BJ (cell line): ENCODE results near the gene RPL9. TPM values are rescaled to one million over a fixed set of nuclear protein-coding genes. Genes with fewer than 3 reads are reported as not detected.

Experiments
- CTCF ChIA-PET: fragments of 350-600 bp; formaldehyde crosslinking; extraction: SDS; loops from one replicate; lab custom pipeline; 2021; ENCODE audit warnings: antibody characterized with exemption, inconsistent platforms; lab: Yijun Ruan, JAX
- POLR2A ChIA-PET: fragments of 300-600 bp; sonication (Branson Sonifier 250); formaldehyde crosslinking; extraction: SDS; loops from one replicate; lab custom pipeline; 2021; ENCODE audit warnings: antibody characterized with exemption; lab: Charles Lee
- DNase-seq: peaks from one replicate; pipeline ENCODE4 v3.0.0-alpha.2; 2011; ENCODE audit warnings: low read depth
- H3K27me3 ChIP-seq: 2 replicates; pipeline ENCODE4 v1.6.0; 2011; ENCODE audit warnings: low read length; ENCODE audit not compliant: control insufficient read depth, insufficient read depth
- H3K36me3 ChIP-seq: 2 replicates; pipeline ENCODE4 v1.5.1; 2011; ENCODE audit warnings: low read length; ENCODE audit not compliant: control insufficient read depth, insufficient read depth
- H3K4me3 ChIP-seq: 2 replicates; pipeline ENCODE4 v1.5.1; 2011; ENCODE audit warnings: low read depth, mild to moderate bottlenecking, control low read depth, low read length
- polyA plus RNA-seq: library from polyadenylated mRNA; depleted of rRNA; stranded (reverse); fragments of >200 nt; gene quantifications from 2 replicates; pipeline ENCODE4 v1.2.3, GENCODE V29; 2011
- TF ChIP-seq, protein P1 (sequence below): IDR thresholded peaks from 2 replicates; pipeline ENCODE4 v1.5.1; 2011; ENCODE audit warnings: low read depth, mild to moderate bottlenecking, control low read depth, inconsistent platforms, low read length, moderate library complexity; ENCODE audit not compliant: insufficient read depth

Gene RPL9
- polyA plus RNA-seq, 1 experiment, result 458 TPM

- TF ChIP-seq, protein P1, sequence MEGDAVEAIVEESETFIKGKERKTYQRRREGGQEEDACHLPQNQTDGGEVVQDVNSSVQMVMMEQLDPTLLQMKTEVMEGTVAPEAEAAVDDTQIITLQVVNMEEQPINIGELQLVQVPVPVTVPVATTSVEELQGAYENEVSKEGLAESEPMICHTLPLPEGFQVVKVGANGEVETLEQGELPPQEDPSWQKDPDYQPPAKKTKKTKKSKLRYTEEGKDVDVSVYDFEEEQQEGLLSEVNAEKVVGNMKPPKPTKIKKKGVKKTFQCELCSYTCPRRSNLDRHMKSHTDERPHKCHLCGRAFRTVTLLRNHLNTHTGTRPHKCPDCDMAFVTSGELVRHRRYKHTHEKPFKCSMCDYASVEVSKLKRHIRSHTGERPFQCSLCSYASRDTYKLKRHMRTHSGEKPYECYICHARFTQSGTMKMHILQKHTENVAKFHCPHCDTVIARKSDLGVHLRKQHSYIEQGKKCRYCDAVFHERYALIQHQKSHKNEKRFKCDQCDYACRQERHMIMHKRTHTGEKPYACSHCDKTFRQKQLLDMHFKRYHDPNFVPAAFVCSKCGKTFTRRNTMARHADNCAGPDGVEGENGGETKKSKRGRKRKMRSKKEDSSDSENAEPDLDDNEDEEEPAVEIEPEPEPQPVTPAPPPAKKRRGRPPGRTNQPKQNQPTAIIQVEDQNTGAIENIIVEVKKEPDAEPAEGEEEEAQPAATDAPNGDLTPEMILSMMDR, result no peak
- ChIA-PET CTCF (interaction anchor here (0.6 kb wide), 1 partner anchor 164 kb away, joined by 3 read pairs; no protein-coding TSS in a partner anchor), POLR2A (no interaction called here)
- H3K27me3 ChIP-seq, result no peaks in the 10 kb centered on the region
- DNase-seq, result no peak
- H3K4me3 ChIP-seq, result no peak overlapping the region
- H3K36me3 ChIP-seq, result no peaks in the 10 kb centered on the region; the same call in 1 of the 2 replicates
Observed at GRCh38 chr4:39476187-39476895, 17.6 kb upstream of the RPL9 start.

GRCh38 chr4:39472396-39472795 is 13.7 kb upstream of the RPL9 start:
- H3K27me3 ChIP-seq, result no peaks in the 10 kb centered on the region
- H3K4me3 ChIP-seq, result no peak overlapping the region
- H3K36me3 ChIP-seq, result no peaks in the 10 kb centered on the region; the same call in 1 of the 2 replicates
- CTCF ChIA-PET, result interaction anchor here (1.0 kb wide), 1 partner anchor 186 kb away, joined by 6 read pairs; no protein-coding TSS in a partner anchor
- POLR2A ChIA-PET, result interaction anchor here (0.5 kb wide), 1 partner anchor 583 kb away, joined by 3 read pairs; no protein-coding TSS in a partner anchor
- TF ChIP-seq, protein P1, result no peak
- DNase-seq, result no peak

DNA sequence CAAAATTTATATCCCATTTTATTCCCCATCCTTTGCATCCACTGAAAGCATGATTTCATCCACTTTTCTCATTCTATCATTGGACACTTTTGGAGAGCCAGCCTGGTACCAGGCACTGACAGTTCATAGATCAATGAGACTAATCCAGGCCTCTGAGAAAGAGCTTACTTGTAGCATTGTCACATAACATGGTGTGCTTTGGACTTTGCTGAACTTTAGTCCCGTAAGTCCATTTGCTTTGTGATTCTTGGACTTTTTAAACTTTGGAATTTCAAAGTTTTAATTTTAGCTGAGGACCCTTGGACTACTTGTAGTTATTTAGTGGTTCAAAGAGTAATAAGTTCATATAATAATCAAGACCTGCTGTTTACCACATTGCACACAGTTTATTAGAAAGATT is 11.7 kb upstream of the RPL9 start:
- DNase-seq, result no peak
- H3K36me3 ChIP-seq, result peaks cover 1% of the 10 kb centered on the region; the same call in 1 of the 2 replicates
- ChIA-PET POLR2A (no interaction called here), CTCF (interaction anchor here (1.1 to 1.2 kb wide), 2 partner anchors 15 to 227 kb away, joined by 3 to 8 read pairs; partner anchors contain the start of gene UBE2K)
- H3K4me3 ChIP-seq, result no peak overlapping the region
- TF ChIP-seq, protein P1, result no peak
- H3K27me3 ChIP-seq, result no peaks in the 10 kb centered on the region

DNA sequence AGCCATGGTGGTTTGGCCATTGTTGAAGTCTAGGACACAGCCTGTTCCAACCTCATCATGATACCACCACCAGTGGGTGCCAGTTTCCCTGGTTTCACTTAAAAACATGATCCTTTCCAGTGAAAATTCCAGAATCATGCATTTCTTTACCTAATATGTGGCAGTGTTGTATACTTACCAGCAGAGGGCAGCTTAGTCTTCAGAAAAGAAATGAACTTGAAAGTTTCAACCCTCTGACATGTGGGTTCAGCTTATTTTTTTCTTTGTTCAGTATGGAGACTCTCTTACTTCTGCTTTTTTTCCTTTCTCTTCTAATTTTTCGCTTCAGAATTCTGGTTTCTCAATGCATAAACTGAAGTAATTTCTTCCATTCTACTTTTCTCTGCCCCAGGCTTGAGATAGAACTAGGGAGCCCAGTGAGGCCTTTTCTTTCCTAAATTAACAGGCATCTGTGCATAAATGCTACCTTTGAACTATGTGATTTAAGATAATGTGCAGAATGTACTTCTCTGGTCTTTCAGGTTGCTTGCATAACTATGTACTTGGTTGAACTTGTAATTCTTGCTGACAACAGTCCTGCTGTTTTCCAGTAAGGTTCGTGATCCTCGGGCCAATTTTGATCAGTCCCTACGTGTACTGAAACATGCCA is 10.8 kb upstream of the RPL9 start:
- Histone ChIP-seq H3K4me3 (no peak overlapping the region), H3K36me3 (peaks cover 1% of the 10 kb centered on the region; the same call in 1 of the 2 replicates), H3K27me3 (no peaks in the 10 kb centered on the region)
- TF ChIP-seq, protein P1, result peak; percentile 84
- peak; percentile 57 for DNase-seq
- ChIA-PET CTCF (interaction anchor here (0.7 to 1.9 kb wide), 35 partner anchors 9 to 755 kb away, joined by 3 to 32 read pairs (median 3); partner anchors contain the start of genes LIAS and RPL9), POLR2A (no interaction called here)

GRCh38 chr4:39467464-39467863 is 8.7 kb upstream of the RPL9 start:
- no peak for DNase-seq
- ChIA-PET POLR2A (no interaction called here), CTCF (no interaction called here)
- Histone ChIP-seq H3K4me3 (no peak overlapping the region), H3K27me3 (no peaks in the 10 kb centered on the region), H3K36me3 (0 out of 2 replicates have a peak, but pooled peaks cover 1% of the 10 kb centered on the region)
- TF ChIP-seq, protein P1, result no peak
